Vagina (tissue), 2 donors: ENCODE data around the gene CAP2.

ENCODE experiments used
- POLR2AphosphoS5 ChIP-seq, 2 donors: sonication (generic); formaldehyde crosslinking; IDR thresholded peaks; one replicate each; pipeline ENCODE4 v1.9.0; 2017; ENCODE audit warnings: antibody characterized with exemption in 2 of 2, mild to moderate bottlenecking in 2 of 2, low read depth in 1 of 2; ENCODE audit not compliant: insufficient read depth in 1 of 2
- TF ChIP-seq, protein P1 (sequence below), 3 experiments: fragments of 450-650 bp in 2 of 3; fragments of 200-600 bp in 1 of 3; sonication (generic) in 1 of 3; IDR thresholded peaks; one replicate each; pipeline ENCODE4 v1.5.1; 2017 to 2019; ENCODE audit warnings: antibody characterized with exemption in 3 of 3, mild to moderate bottlenecking in 2 of 3, moderate library complexity in 2 of 3

DNA sequence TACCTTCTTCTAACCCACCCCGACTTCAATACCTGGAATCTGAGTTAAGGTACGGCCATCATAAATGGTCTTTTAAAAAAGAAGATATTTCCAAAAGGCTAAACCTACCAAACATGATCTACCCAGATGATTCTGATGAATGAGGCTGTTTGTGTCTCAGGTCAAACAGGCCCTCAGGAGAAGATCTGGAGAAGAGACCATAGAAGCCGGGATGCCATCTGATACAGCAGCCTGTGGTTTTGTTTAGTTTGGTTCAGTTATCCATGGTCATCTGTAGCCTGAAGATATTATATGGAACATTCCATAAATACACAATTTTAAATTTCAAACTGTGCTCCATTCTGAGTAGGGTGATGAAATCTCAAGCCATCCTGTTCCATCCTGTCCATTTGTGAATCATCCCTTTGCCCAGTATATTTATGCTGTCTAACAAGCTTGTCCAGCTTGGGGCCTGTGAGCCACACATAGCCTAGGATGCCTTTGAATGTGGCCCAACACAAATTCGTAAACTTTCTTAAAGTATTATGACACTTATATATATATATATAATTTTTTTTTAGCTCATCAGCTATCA is 4.0 kb upstream of the CAP2 start:
- TF ChIP-seq, protein P1, sequence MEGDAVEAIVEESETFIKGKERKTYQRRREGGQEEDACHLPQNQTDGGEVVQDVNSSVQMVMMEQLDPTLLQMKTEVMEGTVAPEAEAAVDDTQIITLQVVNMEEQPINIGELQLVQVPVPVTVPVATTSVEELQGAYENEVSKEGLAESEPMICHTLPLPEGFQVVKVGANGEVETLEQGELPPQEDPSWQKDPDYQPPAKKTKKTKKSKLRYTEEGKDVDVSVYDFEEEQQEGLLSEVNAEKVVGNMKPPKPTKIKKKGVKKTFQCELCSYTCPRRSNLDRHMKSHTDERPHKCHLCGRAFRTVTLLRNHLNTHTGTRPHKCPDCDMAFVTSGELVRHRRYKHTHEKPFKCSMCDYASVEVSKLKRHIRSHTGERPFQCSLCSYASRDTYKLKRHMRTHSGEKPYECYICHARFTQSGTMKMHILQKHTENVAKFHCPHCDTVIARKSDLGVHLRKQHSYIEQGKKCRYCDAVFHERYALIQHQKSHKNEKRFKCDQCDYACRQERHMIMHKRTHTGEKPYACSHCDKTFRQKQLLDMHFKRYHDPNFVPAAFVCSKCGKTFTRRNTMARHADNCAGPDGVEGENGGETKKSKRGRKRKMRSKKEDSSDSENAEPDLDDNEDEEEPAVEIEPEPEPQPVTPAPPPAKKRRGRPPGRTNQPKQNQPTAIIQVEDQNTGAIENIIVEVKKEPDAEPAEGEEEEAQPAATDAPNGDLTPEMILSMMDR (IDR thresholded peaks at IDR 0.05) = no peak
- TF ChIP-seq POLR2AphosphoS5 (IDR thresholded peaks at IDR 0.05; ENCODE audit: insufficient read depth in 1 of 2, low read depth in 1 of 2) = peak in 1 of 2 donors; percentile 62
